HEK293T (cell line): ENCODE results near the gene GSTA1.
"Not testable (repeated sequence)": the region's sequence is repeated elsewhere in the genome, so short reads cannot be mapped to it uniquely, and the experiment has no call there.

Experiments
- CTBP1 ChIP-seq: fragments of 450-650 bp; IDR thresholded peaks from 2 replicates; pipeline ENCODE4 v1.6.1; 2016; ENCODE audit warnings: borderline replicate concordance
- FOXA1 ChIP-seq: fragments of 450-650 bp; IDR thresholded peaks from 2 replicates; pipeline ENCODE4 v1.6.1; 2016; ENCODE audit warnings: mild to moderate bottlenecking
- FOXM1 ChIP-seq: fragments of 450-650 bp; IDR thresholded peaks from 2 replicates; pipeline ENCODE4 v1.6.1; 2017; ENCODE audit warnings: mild to moderate bottlenecking, borderline replicate concordance
- HDGF ChIP-seq: fragments of 450-650 bp; IDR thresholded peaks from 2 replicates; pipeline ENCODE4 v1.6.1; 2017; ENCODE audit warnings: antibody characterized with exemption, borderline replicate concordance
- PKNOX1 ChIP-seq: fragments of 450-650 bp; IDR thresholded peaks from 2 replicates; pipeline ENCODE4 v1.6.1; 2016
- SUZ12 ChIP-seq: fragments of 450-650 bp; IDR thresholded peaks from 2 replicates; pipeline ENCODE4 v1.6.1; 2016; ENCODE audit warnings: mild to moderate bottlenecking
- TARDBP ChIP-seq: fragments of 450-650 bp; IDR thresholded peaks from 2 replicates; pipeline ENCODE4 v1.6.1; 2016
- ZNF384 ChIP-seq: fragments of 450-650 bp; IDR thresholded peaks from 2 replicates; pipeline ENCODE4 v1.6.1; 2016

- not testable (repeated sequence) for TF ChIP-seq SUZ12, FOXM1, HDGF, FOXA1, PKNOX1, CTBP1, TARDBP, ZNF384
These were observed 25.0 kb upstream of the GSTA1 start for GRCh38 chr6:52828621-52829020.
